Occipital lobe (tissue), 2 donors: ENCODE results near the gene GABRB1. TPM values are rescaled to one million over a fixed set of nuclear protein-coding genes. Genes with fewer than 3 reads are reported as not detected.

ENCODE experiments used
- DNase-seq: peaks from one replicate; lab custom pipeline; 2025; lab: John Stamatoyannopoulos, UW
- total RNA-seq: library from RNA; depleted of rRNA; stranded (reverse); fragments of >200 nt; gene quantifications from one replicate; pipeline ENCODE4 v1.2.3, GENCODE V29; 2014

GABRB1 gene
- total RNA-seq, 1 donor from 2014 or later: 158 TPM

- DNase-seq: no peak
Measured at GRCh38 chr4:47466056-47466785, 434.9 kb downstream of the GABRB1 start.

- DNase-seq: no peak
Measured at GRCh38 chr4:47468706-47469365, 437.5 kb downstream of the GABRB1 start.

GRCh38 chr4:47469951-47470350 lies 438.6 kb downstream of the GABRB1 start:
- no peak for DNase-seq

- DNase-seq: no peak
Measured at GRCh38 chr4:47471064-47471463, 439.7 kb downstream of the GABRB1 start.

GRCh38 chr4:47471591-47471990 lies 440.2 kb downstream of the GABRB1 start:
- no peak for DNase-seq

- no peak for DNase-seq
Measured at GRCh38 chr4:47473141-47473750, 441.9 kb downstream of the GABRB1 start.

- no peak for DNase-seq
Measured at GRCh38 chr4:47474799-47475198, 443.4 kb downstream of the GABRB1 start.

GRCh38 chr4:47475411-47475810 lies 444.0 kb downstream of the GABRB1 start:
- DNase-seq: no peak

Other genes with a start within 250 kb of the GABRB1 start
- gene COX7B2, start 122.3 kb upstream of the GABRB1 start, total RNA-seq: not detected
- 50.4 TPM for gene GABRA4, start 38.0 kb upstream of the GABRB1 start, total RNA-seq